ENCODE measurements around the gene ZCCHC24. TPM values are rescaled to one million over a fixed set of nuclear protein-coding genes. Genes with fewer than 3 reads are reported as not detected.

Gene ZCCHC24
- polyA plus RNA-seq, 1 of the 3 experiments (the other 2 are of a cell fraction): 15.8 TPM

- Histone ChIP-seq H3K27me3 (ENCODE audit: insufficient read depth) (no peaks in the 10 kb centered on the region), H2AFZ (ENCODE audit: low read depth) (no peak overlapping the region), H3K36me3 (replicated peaks in 1 of 2; ENCODE audit: control insufficient read depth in 1 of 2, insufficient read depth in 2 of 2, low read length in 1 of 2) (no peaks in the 10 kb centered on the region), H3K4me2 (no peak overlapping the region), H3K4me3 (ENCODE audit: low read depth in 2 of 2, low read length in 1 of 2) (no peak overlapping the region), H3F3A (replicated peaks; ENCODE audit: insufficient read depth) (no peaks in the 10 kb centered on the region), H4K20me1 (ENCODE audit: insufficient read depth) (no peaks in the 10 kb centered on the region), H3K9me2 (no peaks in the 10 kb centered on the region), H3K27ac (ENCODE audit: low read depth in 2 of 2, low read length in 1 of 2) (no peak overlapping the region), H3K9ac (no peak overlapping the region), H3K4me1 (ENCODE audit: control insufficient read depth in 1 of 2, insufficient read depth in 2 of 2, low read depth in 1 of 2, low read length in 1 of 2) (peaks cover 0 to 12% of the 10 kb centered on the region in 2 experiments; a peak in 2 of 4 replicates), H3K79me2 (ENCODE audit: insufficient read depth) (no peaks in the 10 kb centered on the region), H3K9me3 (no peaks in the 10 kb centered on the region)
- POLR2A ChIA-PET: no interaction called here
- 89% methylated on average over 6 of the region's 6 CpGs for WGBS (ENCODE audit: low lambda C conversion rate)
- CTCF ChIA-PET: interaction anchor here (0.7 to 2.0 kb wide), 6 partner anchors 11 to 72 kb away, joined by 3 to 7 read pairs (median 3); no protein-coding TSS in a partner anchor
- DNase-seq: no peak
- TF ChIP-seq IRF3 (IDR thresholded peaks at IDR 0.05; ENCODE audit: low read depth, low read length): no peak
- TF ChIP-seq FOXM1 (IDR thresholded peaks at IDR 0.05; ENCODE audit: low read depth): no peak
- no peak for TF ChIP-seq USF1 (IDR thresholded peaks at IDR 0.05; ENCODE audit: borderline replicate concordance, low read depth)
- TF ChIP-seq TEAD4 (IDR thresholded peaks at IDR 0.05; ENCODE audit: borderline replicate concordance, insufficient read depth): no peak
- TF ChIP-seq NFIC (IDR thresholded peaks at IDR 0.05; ENCODE audit: borderline replicate concordance): no peak
- TF ChIP-seq FOSL2 (IDR thresholded peaks at IDR 0.05; ENCODE audit: borderline replicate concordance, low read depth): no peak
- TF ChIP-seq MEF2A (IDR thresholded peaks at IDR 0.05; ENCODE audit: borderline replicate concordance, low read depth): no peak
- no peak for TF ChIP-seq RXRA (IDR thresholded peaks at IDR 0.05; ENCODE audit: borderline replicate concordance, low read depth)
- no peak for TF ChIP-seq CTCF (IDR thresholded peaks at IDR 0.05)
- no peak for TF ChIP-seq RCOR1 (IDR thresholded peaks at IDR 0.05; ENCODE audit: low read length)
- no peak for TF ChIP-seq MXI1 (IDR thresholded peaks at IDR 0.05; ENCODE audit: low read depth, low read length)
- TF ChIP-seq FOXJ3 (CRISPR knock-in tag; IDR thresholded peaks at IDR 0.05): no peak
- TF ChIP-seq POLR2AphosphoS5 (IDR thresholded peaks at IDR 0.05; ENCODE audit: low read depth, low read length): no peak
- TF ChIP-seq USF2 (IDR thresholded peaks at IDR 0.05; ENCODE audit: borderline replicate concordance, low read depth, low read length): no peak
- TF ChIP-seq TCF12 (IDR thresholded peaks at IDR 0.05): no peak
- no peak for TF ChIP-seq ELF1 (IDR thresholded peaks at IDR 0.05)
- TF ChIP-seq EP300 (IDR thresholded peaks at IDR 0.05; ENCODE audit: borderline replicate concordance in 1 of 2, low read depth in 1 of 2, low read length in 1 of 2): no peak
- no peak for TF ChIP-seq YY1 (IDR thresholded peaks at IDR 0.05; ENCODE audit: low read depth)
- TF ChIP-seq EZH2phosphoT487 (IDR thresholded peaks at IDR 0.05; ENCODE audit: borderline replicate concordance, low read depth): no peak
Measured at GRCh38 chr10:79454259-79454658, 8.8 kb upstream of the ZCCHC24 start.

Measured in SK-N-SH (cell line).